ENCODE results near the gene PREX1. TPM values are rescaled to one million over a fixed set of nuclear protein-coding genes. Genes with fewer than 3 reads are reported as not detected.
A peak's percentile ranks its signal among the peaks of the same experiment; 100 is the strongest.

Gene PREX1
- total RNA-seq, 1 experiment from 2014 or later, result 3.3 TPM

- CTCF ChIA-PET, result interaction anchor here (0.6 kb wide), 1 partner anchor 477 kb away, joined by 18 read pairs; no protein-coding TSS in a partner anchor
- no peak overlapping the region for H2AFZ ChIP-seq
- H3K9me2 ChIP-seq (ENCODE audit: insufficient read depth), result no peaks in the 10 kb centered on the region
- no peaks in the 10 kb centered on the region for H3K36me3 ChIP-seq (ENCODE audit: low read depth)
- peaks cover 12% of the 10 kb centered on the region for H3K4me1 ChIP-seq (replicated peaks; ENCODE audit: insufficient read depth)
- DNase-seq, result peak; percentile 50 to 74
- H3K9me3 ChIP-seq (ENCODE audit: insufficient read depth, low read depth), result no peaks in the 10 kb centered on the region
- no peak overlapping the region for H3K4me3 ChIP-seq
- POLR2A ChIA-PET (ENCODE audit: unreplicated experiment), result no interaction called here
- peaks cover 15% of the 10 kb centered on the region for H3F3A ChIP-seq (ENCODE audit: insufficient read depth, low read depth)
- no peak for TF ChIP-seq EZH2 (IDR thresholded peaks at IDR 0.05; ENCODE audit: low read depth)
- no peak for TF ChIP-seq CTCF (conservative IDR thresholded peaks at IDR 0.05)
- no peaks in the 10 kb centered on the region for H3K79me2 ChIP-seq (ENCODE audit: low read depth)
- no peaks in the 10 kb centered on the region for H3K27me3 ChIP-seq (ENCODE audit: insufficient read depth, low read depth)
- intact Hi-C loops (cut with micrococcal nuclease; ENCODE audit: unreplicated experiment), result no loop called here
- H3K4me2 ChIP-seq, result peak overlapping the region; percentile 25
- no peak overlapping the region for H3K27ac ChIP-seq
- no TSS peak for BruUV-seq (replicated peaks)
- H4K20me1 ChIP-seq (ENCODE audit: insufficient read depth), result no peaks in the 10 kb centered on the region
Observed at GRCh38 chr20:48648482-48649051, 179.2 kb downstream of the PREX1 start.

DNA sequence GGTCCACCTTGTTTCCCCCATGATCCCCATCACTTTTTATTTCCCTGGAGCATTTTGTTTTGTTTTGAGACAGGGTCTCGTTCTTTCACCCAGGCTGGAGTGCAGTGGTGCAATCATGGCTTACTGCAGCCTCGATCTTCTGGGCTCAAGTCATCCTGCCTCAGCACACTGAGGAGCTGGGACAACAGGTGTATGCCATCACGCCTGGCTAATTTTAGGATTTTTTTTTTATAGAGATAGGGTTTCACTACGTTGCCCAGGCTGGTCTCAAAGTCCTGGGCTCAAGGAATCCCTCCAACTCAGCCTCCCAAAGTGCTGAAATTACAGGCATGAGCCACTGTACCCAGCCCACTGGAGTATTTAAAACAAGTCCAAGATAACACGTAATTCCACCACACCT, 179.9 kb downstream of the PREX1 start:
- intact Hi-C loops (cut with micrococcal nuclease; ENCODE audit: unreplicated experiment), result no loop called here
- H3F3A ChIP-seq (ENCODE audit: insufficient read depth, low read depth), result peaks cover 15% of the 10 kb centered on the region
- no TSS peak for BruUV-seq (replicated peaks)
- DNase-seq, result no peak
- H3K4me1 ChIP-seq (replicated peaks; ENCODE audit: insufficient read depth), result peaks cover 13% of the 10 kb centered on the region
- H3K27ac ChIP-seq, result no peak overlapping the region
- ChIA-PET POLR2A (ENCODE audit: unreplicated experiment) (no interaction called here), CTCF (no interaction called here)
- H3K9me3 ChIP-seq (ENCODE audit: insufficient read depth, low read depth), result no peaks in the 10 kb centered on the region
- H3K9me2 ChIP-seq (ENCODE audit: insufficient read depth), result no peaks in the 10 kb centered on the region
- H3K4me2 ChIP-seq, result 0 out of 2 replicates have a peak overlapping the region, but pooled peaks have one; percentile 25
- TF ChIP-seq CTCF (conservative IDR thresholded peaks at IDR 0.05), result no peak
- TF ChIP-seq EZH2 (IDR thresholded peaks at IDR 0.05; ENCODE audit: low read depth), result no peak
- no peaks in the 10 kb centered on the region for H4K20me1 ChIP-seq (ENCODE audit: insufficient read depth)
- no peaks in the 10 kb centered on the region for H3K27me3 ChIP-seq (ENCODE audit: insufficient read depth, low read depth)
- no peak overlapping the region for H3K4me3 ChIP-seq
- no peak overlapping the region for H2AFZ ChIP-seq
- no peaks in the 10 kb centered on the region for H3K36me3 ChIP-seq (ENCODE audit: low read depth)
- no peaks in the 10 kb centered on the region for H3K79me2 ChIP-seq (ENCODE audit: low read depth)

DNA sequence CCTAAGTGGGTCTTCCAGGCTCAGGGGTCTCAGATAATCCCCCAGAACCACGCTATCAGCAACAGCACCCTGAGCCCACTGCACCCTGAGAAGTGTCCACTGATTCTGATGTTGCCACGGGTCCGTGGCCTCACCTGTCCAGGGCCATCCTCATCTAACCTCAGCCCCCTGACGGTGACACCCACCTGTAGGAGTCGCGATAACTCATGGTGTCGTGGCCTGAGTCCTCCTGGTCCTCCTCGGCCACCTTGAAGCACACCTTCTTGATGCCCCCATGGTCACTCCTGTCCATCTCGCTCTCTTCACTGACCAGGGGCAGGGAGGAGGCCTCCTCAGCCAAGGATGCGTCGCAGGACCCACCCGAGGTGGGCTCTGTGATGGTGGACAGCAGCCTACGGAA, 182.1 kb downstream of the PREX1 start:
- H2AFZ ChIP-seq, result no peak overlapping the region
- no peaks in the 10 kb centered on the region for H4K20me1 ChIP-seq (ENCODE audit: insufficient read depth)
- H3K27ac ChIP-seq, result no peak overlapping the region
- TF ChIP-seq CTCF (conservative IDR thresholded peaks at IDR 0.05), result no peak
- no peak for TF ChIP-seq EZH2 (IDR thresholded peaks at IDR 0.05; ENCODE audit: low read depth)
- POLR2A ChIA-PET (ENCODE audit: unreplicated experiment), result no interaction called here
- H3F3A ChIP-seq (ENCODE audit: insufficient read depth, low read depth), result peaks cover 15% of the 10 kb centered on the region
- H3K4me2 ChIP-seq, result no peak overlapping the region
- H3K36me3 ChIP-seq (ENCODE audit: low read depth), result no peaks in the 10 kb centered on the region
- no TSS peak for BruUV-seq (replicated peaks)
- intact Hi-C loops (cut with micrococcal nuclease; ENCODE audit: unreplicated experiment), result no loop called here
- no peaks in the 10 kb centered on the region for H3K9me3 ChIP-seq (ENCODE audit: insufficient read depth, low read depth)
- H3K9me2 ChIP-seq (ENCODE audit: insufficient read depth), result no peaks in the 10 kb centered on the region
- CTCF ChIA-PET, result no interaction called here
- H3K4me3 ChIP-seq, result no peak overlapping the region
- H3K4me1 ChIP-seq (replicated peaks; ENCODE audit: insufficient read depth), result peaks cover 19% of the 10 kb centered on the region
- no peaks in the 10 kb centered on the region for H3K27me3 ChIP-seq (ENCODE audit: insufficient read depth, low read depth)
- DNase-seq, result no peak
- no peaks in the 10 kb centered on the region for H3K79me2 ChIP-seq (ENCODE audit: low read depth)

Data from PC-9 (cell line).